Esophagus muscularis mucosa (tissue), 4 donors: ENCODE results near the gene TEX53. TPM values are rescaled to one million over a fixed set of nuclear protein-coding genes. Genes with fewer than 3 reads are reported as not detected.

Experiments
- DNase-seq: peaks from one replicate; pipeline ENCODE4 v3.0.0-alpha.2; 2017; ENCODE audit errors: extremely low spot score
- H3K27ac ChIP-seq, 4 donors: fragments of 200-600 bp; sonication (generic); replicated peaks in 1 of 4; 1 replicate in 3 of 4; 2 replicates in 1 of 4; pipeline ENCODE4 v1.5.1; 2016 to 2019; ENCODE audit warnings: mild to moderate bottlenecking in 1 of 4
- H3K27me3 ChIP-seq, 4 donors: fragments of 200-600 bp; sonication (generic); one replicate each; pipeline versions ENCODE4 v1.5.1 to v1.6.0; 2016 to 2019
- H3K36me3 ChIP-seq, 4 donors: fragments of 200-600 bp; sonication (generic); one replicate each; pipeline ENCODE4 v1.5.1; 2016 to 2019
- H3K4me1 ChIP-seq, 4 donors: fragments of 200-600 bp; sonication (generic); one replicate each; pipeline ENCODE4 v1.5.1; 2016 to 2019
- H3K4me3 ChIP-seq, 4 donors: fragments of 200-600 bp; sonication (generic); 1 replicate in 2 of 4; 2 replicates in 2 of 4; pipeline ENCODE4 v1.5.1; 2016 to 2019; ENCODE audit warnings: mild to moderate bottlenecking in 4 of 4, moderate library complexity in 1 of 4
- H3K9me3 ChIP-seq, 4 donors: fragments of 200-600 bp; sonication (generic); 1 replicate in 3 of 4; 2 replicates in 1 of 4; pipeline ENCODE4 v1.5.1; 2016 to 2019
- EP300 ChIP-seq: sonication (generic); formaldehyde crosslinking; IDR thresholded peaks from one replicate; pipeline ENCODE4 v1.6.1; 2017; ENCODE audit warnings: antibody characterized with exemption
- POLR2A ChIP-seq: fragments of 450-650 bp; IDR thresholded peaks from one replicate; pipeline ENCODE4 v1.6.1; 2017; ENCODE audit warnings: antibody characterized with exemption, moderate library complexity, mild to moderate bottlenecking, low read depth
- POLR2AphosphoS5 ChIP-seq, 2 donors: sonication (generic); formaldehyde crosslinking; IDR thresholded peaks; one replicate each; pipeline ENCODE4 v1.6.1; 2017; ENCODE audit warnings: antibody characterized with exemption in 2 of 2
- WGBS: methylation state at CpG from one replicate; pipeline ENCODE4 v1.1.5; 2018; 5-methylcytosine and 5-hydroxymethylcytosine counted together
- intact Hi-C: fragments of 100-400 bp; cut with DNase I; formaldehyde crosslinking; loops from one replicate; pipeline ENCODE4 v1.15.1; 2023
- total RNA-seq, 4 donors: library from RNA; depleted of rRNA; stranded (reverse); fragments of >200 nt; gene quantifications; one replicate each; pipeline versions ENCODE4 v1.1.0 to v1.2.1, GENCODE V29; 2016
- TF ChIP-seq, protein P1 (sequence below), 3 experiments: fragments of 200-600 bp in 2 of 3; fragments of 450-650 bp in 1 of 3; sonication (generic) in 2 of 3; IDR thresholded peaks; one replicate each; pipeline ENCODE4 v1.5.1; 2017 to 2019; ENCODE audit warnings: antibody characterized with exemption in 3 of 3, mild to moderate bottlenecking in 2 of 3, moderate library complexity in 1 of 3

TEX53 gene
- total RNA-seq, 4 donors from 2014 or later: not detected

DNA sequence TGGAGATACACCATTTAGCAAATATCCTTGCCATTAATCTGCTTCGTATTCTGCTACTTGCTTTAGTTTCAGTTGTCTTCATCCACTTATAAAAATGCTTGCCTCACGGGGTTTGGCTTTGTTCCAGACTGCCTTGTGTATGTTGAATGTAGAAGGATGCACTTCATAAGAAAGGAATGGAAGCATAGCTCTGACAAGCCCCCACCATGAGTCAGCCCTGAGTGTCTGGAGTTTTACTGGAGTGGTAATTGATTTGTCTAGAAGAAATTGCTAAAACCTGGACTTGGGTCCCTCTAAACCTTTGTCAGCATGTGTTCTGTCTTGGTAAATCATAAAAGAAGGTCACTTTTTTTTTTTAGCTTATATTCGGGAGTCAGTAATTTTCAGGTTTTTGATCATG is 19.8 kb upstream of the TEX53 start:
- H3K27me3 ChIP-seq: no peaks in the 10 kb centered on the region
- H3K4me3 ChIP-seq: no peak overlapping the region
- WGBS: 31% methylated on average over 3 of the region's 3 CpGs
- TF ChIP-seq, protein P1, sequence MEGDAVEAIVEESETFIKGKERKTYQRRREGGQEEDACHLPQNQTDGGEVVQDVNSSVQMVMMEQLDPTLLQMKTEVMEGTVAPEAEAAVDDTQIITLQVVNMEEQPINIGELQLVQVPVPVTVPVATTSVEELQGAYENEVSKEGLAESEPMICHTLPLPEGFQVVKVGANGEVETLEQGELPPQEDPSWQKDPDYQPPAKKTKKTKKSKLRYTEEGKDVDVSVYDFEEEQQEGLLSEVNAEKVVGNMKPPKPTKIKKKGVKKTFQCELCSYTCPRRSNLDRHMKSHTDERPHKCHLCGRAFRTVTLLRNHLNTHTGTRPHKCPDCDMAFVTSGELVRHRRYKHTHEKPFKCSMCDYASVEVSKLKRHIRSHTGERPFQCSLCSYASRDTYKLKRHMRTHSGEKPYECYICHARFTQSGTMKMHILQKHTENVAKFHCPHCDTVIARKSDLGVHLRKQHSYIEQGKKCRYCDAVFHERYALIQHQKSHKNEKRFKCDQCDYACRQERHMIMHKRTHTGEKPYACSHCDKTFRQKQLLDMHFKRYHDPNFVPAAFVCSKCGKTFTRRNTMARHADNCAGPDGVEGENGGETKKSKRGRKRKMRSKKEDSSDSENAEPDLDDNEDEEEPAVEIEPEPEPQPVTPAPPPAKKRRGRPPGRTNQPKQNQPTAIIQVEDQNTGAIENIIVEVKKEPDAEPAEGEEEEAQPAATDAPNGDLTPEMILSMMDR (IDR thresholded peaks at IDR 0.05): no peak
- no peak for TF ChIP-seq POLR2A
- no peak for TF ChIP-seq EP300
- no peak for TF ChIP-seq POLR2AphosphoS5 (IDR thresholded peaks at IDR 0.05)
- H3K4me1 ChIP-seq: peaks cover 0 to 15% (median 8%) of the 10 kb centered on the region in 4 donors
- H3K9me3 ChIP-seq: no peaks in the 10 kb centered on the region
- no peaks in the 10 kb centered on the region for H3K36me3 ChIP-seq
- H3K27ac ChIP-seq: no peak overlapping the region
- intact Hi-C loops: no loop called here
- no peak for DNase-seq

DNA sequence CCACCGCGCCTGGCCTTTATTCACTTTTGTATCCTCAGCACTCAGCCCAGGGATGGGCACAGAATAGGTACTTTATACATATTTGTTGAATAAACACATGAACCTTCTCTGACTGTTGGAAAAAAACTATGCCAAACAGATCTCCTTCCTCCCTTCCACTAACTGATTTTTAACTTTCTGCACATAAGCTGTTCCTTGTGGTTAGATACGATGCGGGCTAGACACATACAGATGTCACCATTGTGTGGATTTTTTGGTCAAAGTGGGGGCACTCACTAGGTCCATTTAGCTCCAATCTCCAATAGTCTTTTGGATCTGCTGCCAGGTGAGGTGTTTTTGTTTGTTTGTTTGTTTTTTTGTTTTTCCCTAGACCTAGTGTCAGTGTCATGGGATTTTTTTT is 19.3 kb upstream of the TEX53 start:
- 94% methylated on average over 4 of the region's 4 CpGs for WGBS
- no peak overlapping the region for H3K4me3 ChIP-seq
- no peaks in the 10 kb centered on the region for H3K9me3 ChIP-seq
- TF ChIP-seq, protein P1 (IDR thresholded peaks at IDR 0.05): no peak
- TF ChIP-seq POLR2AphosphoS5 (IDR thresholded peaks at IDR 0.05) (no peak), EP300 (no peak), POLR2A (no peak)
- DNase-seq: no peak
- H3K27me3 ChIP-seq: no peaks in the 10 kb centered on the region
- intact Hi-C loops: no loop called here
- peaks cover 0 to 15% (median 8%) of the 10 kb centered on the region in 4 donors for H3K4me1 ChIP-seq
- H3K36me3 ChIP-seq: no peaks in the 10 kb centered on the region
- no peak overlapping the region for H3K27ac ChIP-seq

DNA sequence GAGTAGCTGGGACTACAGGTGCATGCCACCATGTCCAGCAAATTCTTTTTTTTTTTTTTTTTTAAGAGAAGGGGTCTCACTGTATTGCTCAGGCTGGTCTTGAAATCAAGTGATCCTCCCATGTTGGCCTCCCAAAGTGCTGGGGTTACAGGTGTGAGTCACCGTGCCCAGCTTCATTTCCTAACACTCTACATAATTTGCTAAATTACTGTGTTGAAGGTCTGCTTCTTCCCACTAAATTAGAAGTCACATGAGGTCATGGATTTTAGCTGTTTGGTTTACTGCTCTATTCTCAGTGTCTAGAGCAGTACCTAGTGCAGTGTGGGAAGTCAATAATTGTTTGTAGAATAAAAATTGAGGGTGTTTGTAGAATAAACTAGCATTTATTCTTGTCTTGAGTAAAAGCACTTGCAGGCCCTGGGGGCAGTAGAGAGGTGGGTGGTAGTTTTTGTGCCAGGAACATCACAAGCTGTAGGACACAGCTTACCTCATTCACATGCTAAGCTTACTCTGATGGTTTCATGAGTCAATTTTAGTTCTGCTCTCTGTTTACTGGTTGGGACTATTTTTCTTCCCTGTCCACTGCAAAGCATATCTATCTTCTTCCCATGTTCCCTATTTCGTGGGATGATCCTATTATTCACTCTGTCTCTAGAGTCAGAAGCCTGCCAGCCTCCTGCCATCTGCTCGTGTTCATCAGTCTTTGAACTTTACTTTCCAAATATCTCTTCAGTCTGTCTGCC is 17.4 kb upstream of the TEX53 start:
- Histone ChIP-seq H3K27ac (no peak overlapping the region), H3K4me3 (no peak overlapping the region), H3K27me3 (no peaks in the 10 kb centered on the region), H3K9me3 (no peaks in the 10 kb centered on the region), H3K36me3 (no peaks in the 10 kb centered on the region), H3K4me1 (peaks cover 0 to 15% (median 8%) of the 10 kb centered on the region in 4 donors)
- WGBS: 82% methylated on average over 3 of the region's 3 CpGs
- no peak for DNase-seq
- intact Hi-C loops: no loop called here
- no peak for TF ChIP-seq EP300
- TF ChIP-seq, protein P1 (IDR thresholded peaks at IDR 0.05): no peak
- TF ChIP-seq POLR2AphosphoS5 (IDR thresholded peaks at IDR 0.05): no peak
- TF ChIP-seq POLR2A: no peak

DNA sequence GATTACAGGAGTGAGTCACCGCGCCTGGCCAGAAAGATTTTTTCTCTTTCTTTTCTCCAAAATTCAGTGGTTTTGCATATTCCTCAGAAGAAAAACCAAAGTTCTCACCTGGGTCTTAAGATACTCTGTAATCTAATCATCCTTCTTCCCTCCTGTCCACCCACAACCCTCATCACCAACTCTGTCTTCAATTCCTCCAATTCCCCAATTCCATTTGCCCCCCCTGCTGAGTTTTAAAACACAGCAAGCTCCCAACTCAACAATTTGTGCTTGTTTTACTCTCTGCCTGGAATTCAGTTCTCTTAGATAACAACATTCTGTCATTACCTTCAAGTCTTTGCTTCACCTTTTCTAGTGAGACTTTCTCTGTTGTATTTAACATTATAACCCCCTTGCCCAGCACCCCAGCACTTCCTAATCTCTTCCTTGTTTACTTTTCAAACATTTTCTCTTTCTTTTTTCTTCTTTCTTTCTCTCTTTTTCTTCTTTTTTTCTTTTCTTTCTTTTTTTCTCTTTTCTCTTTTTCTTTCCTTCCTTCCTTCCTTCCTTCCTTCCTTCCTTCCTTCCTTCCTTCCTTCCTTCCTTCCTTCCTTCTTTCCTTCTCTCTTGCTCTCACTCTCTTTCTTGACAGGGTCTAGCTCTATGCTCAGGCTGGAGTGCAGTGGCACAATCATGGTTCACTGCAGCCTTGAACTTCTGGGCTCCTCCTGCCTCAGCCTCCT is 16.6 kb upstream of the TEX53 start:
- Histone ChIP-seq H3K27ac (no peak overlapping the region), H3K27me3 (no peaks in the 10 kb centered on the region), H3K4me1 (peaks cover 0 to 15% (median 8%) of the 10 kb centered on the region in 4 donors), H3K36me3 (no peaks in the 10 kb centered on the region), H3K4me3 (no peak overlapping the region), H3K9me3 (no peaks in the 10 kb centered on the region)
- DNase-seq: no peak
- WGBS: 85% methylated on average over 2 of the region's 2 CpGs
- TF ChIP-seq POLR2A (no peak), EP300 (no peak), POLR2AphosphoS5 (IDR thresholded peaks at IDR 0.05) (no peak)
- TF ChIP-seq, protein P1 (IDR thresholded peaks at IDR 0.05): no peak
- intact Hi-C loops: no loop called here
